ENCODE data around the gene CATSPER3.

GRCh38 chr5:135033901-135034235, 66.2 kb downstream of the CATSPER3 start, which contains the start of gene PITX1:
- TF ChIP-seq CTCF (IDR thresholded peaks at IDR 0.05), result no peak
- no peak for TF ChIP-seq POLR2A (IDR thresholded peaks at IDR 0.05)
